IMR-90 (cell line): ENCODE data around the gene TXNL4A. TPM values are rescaled to one million over a fixed set of nuclear protein-coding genes. Genes with fewer than 3 reads are reported as not detected.

Experiments used
- ATAC-seq: fragments of 200-7000 bp; cut with Tn5 transposase; 2 replicates; pipeline ENCODE4 v1.9.1; 2020; ENCODE audit warnings: low read depth, mild to moderate bottlenecking, moderate library complexity
- BruUV-seq: library from RNA; stranded (reverse); fragments of 400-500 nt; replicated peaks from 2 replicates; lab custom pipeline; 2021; lab: Mats Ljungman, UMichigan
- CTCF ChIA-PET: fragments of 300-600 bp; formaldehyde crosslinking; extraction: SDS; loops from one replicate; lab custom pipeline; 2021; ENCODE audit warnings: antibody characterized with exemption; lab: Yijun Ruan, JAX
- POLR2A ChIA-PET: fragments of 300-600 bp; sonication (Branson Sonifier 250); formaldehyde crosslinking; loops from one replicate; lab custom pipeline; 2022; ENCODE audit warnings: antibody characterized with exemption; ENCODE audit not compliant: unreplicated experiment; lab: Charles Lee
- DNase-seq: peaks from one replicate; pipeline ENCODE4 v3.0.0; 2013
- H2AFZ ChIP-seq: replicated peaks from 2 replicates; pipeline ENCODE3; 2013; ENCODE audit warnings: low read length, mild to moderate bottlenecking; ENCODE audit not compliant: poor library complexity
- H2AK5ac ChIP-seq: 2 replicates; pipeline ENCODE4 v1.6.1; 2013; ENCODE audit warnings: low read depth, low read length, inconsistent platforms
- H2AK9ac ChIP-seq: replicated peaks from 2 replicates; pipeline ENCODE3; 2013; ENCODE audit warnings: mild to moderate bottlenecking, low read depth, low read length, moderate library complexity; ENCODE audit not compliant: poor library complexity
- H2BK120ac ChIP-seq: 2 replicates; pipeline ENCODE4 v1.6.1; 2013; ENCODE audit warnings: low read depth, low read length, inconsistent platforms
- H2BK15ac ChIP-seq: 3 replicates; pipeline ENCODE4 v1.6.1; 2013; ENCODE audit warnings: low read depth, low read length, inconsistent platforms
- H2BK20ac ChIP-seq: 2 replicates; pipeline ENCODE4 v1.6.1; 2013; ENCODE audit warnings: low read depth, mild to moderate bottlenecking, inconsistent platforms, low read length, moderate library complexity
- H2BK5ac ChIP-seq: 2 replicates; pipeline ENCODE4 v1.6.1; 2013; ENCODE audit warnings: mild to moderate bottlenecking, low read depth, low read length, inconsistent platforms; ENCODE audit not compliant: poor library complexity, severe bottlenecking
- H3K14ac ChIP-seq: replicated peaks from 2 replicates; pipeline ENCODE4 v1.6.1; 2013; ENCODE audit warnings: low read depth, low read length, inconsistent platforms
- H3K18ac ChIP-seq: 2 replicates; pipeline ENCODE4 v1.6.1; 2013; ENCODE audit warnings: low read depth, low read length, control low read depth
- H3K23ac ChIP-seq: 2 replicates; pipeline ENCODE4 v1.6.1; 2013; ENCODE audit warnings: low read depth, low read length, inconsistent platforms
- H3K27ac ChIP-seq: 2 replicates; pipeline ENCODE4 v1.5.1; 2013; ENCODE audit warnings: mild to moderate bottlenecking, control low read depth, low read length; ENCODE audit not compliant: insufficient read depth
- H3K27me3 ChIP-seq: 2 replicates; pipeline ENCODE4 v1.6.1; 2013; ENCODE audit warnings: low read length; ENCODE audit not compliant: control insufficient read depth, insufficient read depth
- H3K36me3 ChIP-seq: 2 replicates; pipeline ENCODE4 v1.6.1; 2013; ENCODE audit warnings: low read length, mixed read lengths; ENCODE audit not compliant: control insufficient read depth, insufficient read depth
- H3K4ac ChIP-seq: 2 replicates; pipeline ENCODE4 v1.6.1; 2013; ENCODE audit warnings: low read depth, low read length, inconsistent platforms
- H3K4me1 ChIP-seq: 2 replicates; pipeline ENCODE4 v1.6.1; 2013; ENCODE audit warnings: low read length, mixed read lengths; ENCODE audit not compliant: control insufficient read depth, insufficient read depth
- H3K4me2 ChIP-seq: 2 replicates; pipeline ENCODE4 v1.6.1; 2013; ENCODE audit warnings: low read depth, mild to moderate bottlenecking, control low read depth, low read length, moderate library complexity
- H3K4me3 ChIP-seq: 2 replicates; pipeline ENCODE4 v1.5.1; 2013; ENCODE audit warnings: low read depth, mild to moderate bottlenecking, control low read depth, low read length, moderate library complexity; ENCODE audit not compliant: insufficient read depth
- H3K56ac ChIP-seq: 2 replicates; pipeline ENCODE4 v1.6.1; 2013; ENCODE audit warnings: low read length, inconsistent platforms; ENCODE audit not compliant: insufficient read depth; ENCODE audit errors: extremely low read depth
- H3K79me1 ChIP-seq, 2 experiments: 2 replicates each; pipeline ENCODE4 v1.6.1; 2013; ENCODE audit warnings: low read length in 2 of 2, inconsistent platforms in 1 of 2, low read depth in 1 of 2
- H3K9ac ChIP-seq: 2 replicates; pipeline ENCODE4 v1.6.1; 2013; ENCODE audit warnings: low read depth, low read length, control low read depth
- H3K9me1 ChIP-seq: 2 replicates; pipeline ENCODE4 v1.6.1; 2013; ENCODE audit warnings: low read length, inconsistent platforms; ENCODE audit not compliant: insufficient read depth
- H3K9me3 ChIP-seq: 2 replicates; pipeline ENCODE4 v1.6.1; 2013; ENCODE audit warnings: low read length; ENCODE audit not compliant: control insufficient read depth, insufficient read depth
- H4K20me1 ChIP-seq: 2 replicates; pipeline ENCODE4 v1.6.1; 2013; ENCODE audit warnings: low read length, inconsistent platforms; ENCODE audit not compliant: insufficient read depth
- H4K5ac ChIP-seq: 2 replicates; pipeline ENCODE4 v1.6.1; 2013; ENCODE audit warnings: mild to moderate bottlenecking, low read depth, low read length, control low read depth
- H4K8ac ChIP-seq, 2 experiments: 2 replicates each; pipeline ENCODE4 v1.6.1; 2013; ENCODE audit warnings: low read depth in 2 of 2, low read length in 2 of 2, control low read depth in 1 of 2, inconsistent platforms in 1 of 2
- H4K91ac ChIP-seq: 2 replicates; pipeline ENCODE4 v1.6.1; 2013; ENCODE audit warnings: low read depth, low read length, inconsistent platforms; ENCODE audit not compliant: insufficient read depth
- BHLHE40 ChIP-seq: fragments of 150-350 bp; IDR thresholded peaks from 2 replicates; pipeline ENCODE4 v1.6.1; 2016; ENCODE audit warnings: mild to moderate bottlenecking, low read depth, low read length
- ELK1 ChIP-seq: fragments of 150-350 bp; IDR thresholded peaks from 2 replicates; pipeline ENCODE4 v1.6.1; 2016; ENCODE audit warnings: low read depth, mild to moderate bottlenecking, low read length, moderate library complexity, borderline replicate concordance
- FOS ChIP-seq: fragments of 150-350 bp; IDR thresholded peaks from 2 replicates; pipeline ENCODE4 v1.6.1; 2016; ENCODE audit warnings: low read depth, low read length
- RAD21 ChIP-seq: IDR thresholded peaks from 2 replicates; pipeline ENCODE4 v1.6.1; 2012; ENCODE audit warnings: low read length, improper control_type of control experiment
- RCOR1 ChIP-seq: IDR thresholded peaks from 2 replicates; pipeline ENCODE4 v1.6.1; 2012; ENCODE audit warnings: mild to moderate bottlenecking, low read length, improper control_type of control experiment; ENCODE audit not compliant: insufficient replicate concordance
- RFX5 ChIP-seq: IDR thresholded peaks from 2 replicates; pipeline ENCODE4 v1.8.0; 2012; ENCODE audit warnings: low read depth, mild to moderate bottlenecking, low read length, moderate library complexity
- SMC3 ChIP-seq: fragments of 150-350 bp; IDR thresholded peaks from 2 replicates; pipeline ENCODE4 v1.6.1; 2016; ENCODE audit warnings: low read depth, mild to moderate bottlenecking, antibody characterized with exemption, low read length, moderate library complexity
- WGBS, 2 experiments: methylation state at CpG; one replicate each; pipeline versions ENCODE4 v1.1.5 to v1.1.7; 2013; ENCODE audit warnings: missing lambda C conversion rate in 2 of 2; ENCODE audit not compliant: insufficient read length in 1 of 2; ENCODE audit errors: extremely low coverage in 2 of 2; 5-methylcytosine and 5-hydroxymethylcytosine counted together
- dilution Hi-C: fragments of 300-500 bp; cut with HindIII; formaldehyde crosslinking; loops from one replicate; pipeline ENCODE4 v1.14.3; 2018; ENCODE audit warnings: low sequenced_read_pairs; ENCODE audit not compliant: unreplicated experiment
- in situ Hi-C: fragments of 300-500 bp; cut with MboI; formaldehyde crosslinking; loops from 3 replicates; pipeline ENCODE4 v1.14.3; 2019; ENCODE audit warnings: low sequenced_read_pairs, inconsistent platforms, mixed read lengths
- intact Hi-C: fragments of 100-400 bp; cut with micrococcal nuclease; formaldehyde crosslinking; loops from 2 replicates; pipeline ENCODE4 v1.10.0; 2022
- polyA plus RNA-seq, 3 experiments: library from polyadenylated mRNA; depleted of rRNA; stranded (reverse); fragments of >200 nt; gene quantifications; 2 replicates each; pipeline ENCODE4 v1.2.3, GENCODE V29; 2012; ENCODE audit warnings: low replicate concordance in 1 of 3
- total RNA-seq: library from RNA; depleted of rRNA; stranded (reverse); fragments of >200 nt; gene quantifications from 2 replicates; pipeline ENCODE4 v1.2.3, GENCODE V29; 2012

Gene TXNL4A
- total and polyA plus RNA-seq, 2 of the 4 experiments (the other 2 are of a cell fraction): 38.7 to 103 TPM

DNA sequence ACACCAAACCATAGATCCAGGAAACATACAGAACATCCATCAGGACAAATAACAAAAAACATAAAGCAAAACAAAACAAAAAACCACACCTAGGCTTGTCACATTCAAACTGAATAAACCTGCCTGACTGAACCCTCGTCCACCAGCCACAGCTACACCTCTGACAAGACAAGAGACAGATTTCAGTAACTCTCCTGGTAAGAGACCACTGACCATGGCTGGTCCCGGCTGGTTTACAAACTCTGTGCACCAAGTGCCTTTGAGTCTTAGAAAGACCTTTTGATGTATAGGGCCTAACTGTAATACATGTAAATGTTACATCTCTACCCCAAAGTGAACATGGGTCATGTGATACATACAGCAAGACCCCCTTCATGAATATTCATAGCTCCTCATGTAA is 32.1 kb downstream of the TXNL4A start:
- WGBS, 2 experiments: no CpG with 5 or more reads among the region's 2 CpGs
- Histone ChIP-seq H4K5ac (no peak overlapping the region), H3K23ac (no peak overlapping the region), H3K36me3 (peaks cover 6% of the 10 kb centered on the region; the same call in 1 of the 2 replicates), H3K27ac (no peak overlapping the region), H2AFZ (no peak overlapping the region), H2BK120ac (no peak overlapping the region), H4K8ac (no peak overlapping the region), H2AK9ac (no peak overlapping the region), H3K56ac (no peak overlapping the region), H3K9ac (no peak overlapping the region), H3K27me3 (no peaks in the 10 kb centered on the region), H2BK20ac (no peak overlapping the region), H4K20me1 (no peaks in the 10 kb centered on the region), H3K79me1 (peaks cover 7 to 14% of the 10 kb centered on the region in 2 experiments; a peak in 1 of 4 replicates), H3K9me1 (no peaks in the 10 kb centered on the region), H2BK5ac (no peak overlapping the region), H2BK15ac (no peak overlapping the region), H3K4me2 (no peak overlapping the region), H2AK5ac (no peak overlapping the region), H4K91ac (no peak overlapping the region), H3K18ac (no peak overlapping the region), H3K4ac (no peak overlapping the region), H3K4me1 (peaks cover 3% of the 10 kb centered on the region), H3K9me3 (no peaks in the 10 kb centered on the region), H3K14ac (no peak overlapping the region), H3K4me3 (no peak overlapping the region)
- no peak for ATAC-seq
- DNase-seq: no peak
- BruUV-seq: no TSS peak
- intact Hi-C loops (no loop called here), in situ Hi-C loops (no loop called here), dilution Hi-C loops (no loop called here)
- POLR2A ChIA-PET: no interaction called here
- TF ChIP-seq RAD21 (no peak), SMC3 (no peak), RFX5 (no peak), BHLHE40 (no peak), FOS (no peak), ELK1 (no peak), RCOR1 (no peak)
- CTCF ChIA-PET: no interaction called here
